GM12872 (cell line): ENCODE results near the gene ZC3H18.

ENCODE experiments used
- TF ChIP-seq, protein P1 (sequence below): IDR thresholded peaks from 3 replicates; pipeline ENCODE4 v1.5.1; 2011; ENCODE audit warnings: low read depth, mild to moderate bottlenecking, low read length, moderate library complexity; ENCODE audit not compliant: insufficient read depth

Gene ZC3H18

DNA sequence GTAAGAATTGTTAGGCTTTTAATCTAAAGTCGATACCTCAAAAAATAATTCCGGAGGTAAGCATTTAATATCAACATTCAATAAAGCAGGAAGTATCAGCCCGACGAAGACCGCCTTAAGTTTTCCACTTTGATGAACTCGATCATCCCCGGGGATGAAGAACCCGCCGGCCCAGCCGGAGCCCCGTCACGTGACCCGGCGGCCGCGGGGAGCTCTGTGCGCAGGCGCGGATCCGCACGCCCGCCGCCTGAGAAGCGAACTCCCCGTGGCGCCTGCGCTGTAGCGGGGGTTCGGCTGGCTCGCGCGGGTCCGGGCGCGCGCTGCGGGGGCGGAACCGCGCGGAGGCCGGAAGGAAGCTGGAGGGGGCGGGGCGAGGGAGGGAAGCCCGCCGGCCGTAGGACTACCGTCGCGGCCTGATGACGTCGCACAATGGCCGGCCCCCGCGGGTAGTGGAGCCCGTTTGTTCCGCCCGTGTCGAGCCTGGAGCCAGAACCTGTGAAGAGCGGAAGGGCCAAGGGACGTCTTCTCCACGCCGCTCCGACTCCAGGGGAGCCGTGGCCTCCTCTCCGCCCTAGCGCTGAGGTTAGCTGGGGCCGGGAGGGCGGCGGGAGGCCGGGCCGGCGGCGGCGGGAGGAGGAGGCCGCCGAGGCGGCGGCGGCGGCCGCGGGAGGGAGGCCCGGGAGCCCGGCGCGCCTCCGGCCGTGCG lies at the start of gene ZC3H18:
TSS of gene ZC3H18 (plus strand) at position 419 of the 706 bp plus-strand sequence. CDS start 6,721 bp downstream, outside the sequence.
- TF ChIP-seq, protein P1, sequence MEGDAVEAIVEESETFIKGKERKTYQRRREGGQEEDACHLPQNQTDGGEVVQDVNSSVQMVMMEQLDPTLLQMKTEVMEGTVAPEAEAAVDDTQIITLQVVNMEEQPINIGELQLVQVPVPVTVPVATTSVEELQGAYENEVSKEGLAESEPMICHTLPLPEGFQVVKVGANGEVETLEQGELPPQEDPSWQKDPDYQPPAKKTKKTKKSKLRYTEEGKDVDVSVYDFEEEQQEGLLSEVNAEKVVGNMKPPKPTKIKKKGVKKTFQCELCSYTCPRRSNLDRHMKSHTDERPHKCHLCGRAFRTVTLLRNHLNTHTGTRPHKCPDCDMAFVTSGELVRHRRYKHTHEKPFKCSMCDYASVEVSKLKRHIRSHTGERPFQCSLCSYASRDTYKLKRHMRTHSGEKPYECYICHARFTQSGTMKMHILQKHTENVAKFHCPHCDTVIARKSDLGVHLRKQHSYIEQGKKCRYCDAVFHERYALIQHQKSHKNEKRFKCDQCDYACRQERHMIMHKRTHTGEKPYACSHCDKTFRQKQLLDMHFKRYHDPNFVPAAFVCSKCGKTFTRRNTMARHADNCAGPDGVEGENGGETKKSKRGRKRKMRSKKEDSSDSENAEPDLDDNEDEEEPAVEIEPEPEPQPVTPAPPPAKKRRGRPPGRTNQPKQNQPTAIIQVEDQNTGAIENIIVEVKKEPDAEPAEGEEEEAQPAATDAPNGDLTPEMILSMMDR = no peak

- TF ChIP-seq, protein P1 = no peak
Observed at GRCh38 chr16:88521674-88522073, 48.5 kb upstream of the ZC3H18 start.

DNA sequence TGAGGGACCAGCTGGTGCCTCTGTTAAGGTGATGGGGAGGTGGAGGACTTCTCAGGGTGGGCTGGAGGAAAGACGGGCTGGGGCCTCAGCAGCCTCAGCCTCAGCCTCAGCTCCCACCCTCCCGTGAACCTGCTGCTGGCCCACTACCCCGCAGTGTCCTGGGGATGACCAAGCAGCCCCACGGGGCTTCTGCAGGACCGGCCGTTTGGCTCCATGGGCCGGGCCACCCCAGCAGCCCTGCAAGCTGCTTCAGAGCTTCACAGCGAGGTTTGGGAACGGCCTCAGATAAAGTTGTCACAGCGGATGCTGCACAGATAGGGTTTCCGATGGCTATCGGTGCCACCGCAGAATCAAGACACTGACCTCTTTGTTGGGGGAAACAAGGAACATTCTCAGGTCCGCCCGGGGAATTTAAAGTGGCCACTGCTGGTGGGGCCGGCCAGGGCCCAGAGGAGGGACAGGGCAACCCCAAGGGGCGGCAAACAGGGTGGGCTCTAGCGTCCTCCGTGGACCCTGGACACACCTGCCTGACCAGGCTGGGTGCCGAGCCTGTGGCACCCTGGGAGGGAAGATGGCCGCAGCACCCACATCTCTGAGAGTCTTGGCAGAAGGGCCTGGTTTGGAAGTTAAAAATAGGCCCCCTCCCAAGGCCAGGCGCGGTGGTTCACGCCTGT lies 47.8 kb upstream of the ZC3H18 start:
- TF ChIP-seq, protein P1 = no peak

- TF ChIP-seq, protein P1 = no peak
Observed at GRCh38 chr16:88523309-88524161, 46.7 kb upstream of the ZC3H18 start.

GRCh38 chr16:88524274-88524972 lies 45.8 kb upstream of the ZC3H18 start:
- TF ChIP-seq, protein P1 = no peak

GRCh38 chr16:88524973-88525662 lies 45.1 kb upstream of the ZC3H18 start:
- TF ChIP-seq, protein P1 = no peak
